H7 (cell line): ENCODE results near the gene CERS3. TPM values are rescaled to one million over a fixed set of nuclear protein-coding genes. Genes with fewer than 3 reads are reported as not detected.
"Not testable (repeated sequence)": the region's sequence is repeated elsewhere in the genome, so short reads cannot be mapped to it uniquely, and the experiment has no call there.

ENCODE experiments used
- DNase-seq: peaks from one replicate; pipeline ENCODE4 v3.0.0; 2012
- H3K27me3 ChIP-seq: 2 replicates; pipeline ENCODE4 v1.6.0; 2011; ENCODE audit warnings: mild to moderate bottlenecking, low read length; ENCODE audit not compliant: control insufficient read depth, insufficient read depth
- H3K36me3 ChIP-seq: replicated peaks from 2 replicates; pipeline ENCODE4 v1.5.1; 2011; ENCODE audit warnings: low read length; ENCODE audit not compliant: control insufficient read depth, insufficient read depth
- H3K4me3 ChIP-seq: 2 replicates; pipeline ENCODE4 v1.5.1; 2011; ENCODE audit warnings: low read depth, mild to moderate bottlenecking, control low read depth, low read length, moderate library complexity; ENCODE audit not compliant: insufficient read depth
- total RNA-seq: library from RNA; depleted of rRNA; stranded (reverse); fragments of >200 nt; shearing (Covaris generic); gene quantifications from 2 replicates; pipeline ENCODE4 v1.2.3, GENCODE V29; 2014

The CERS3 gene
- total RNA-seq, 1 experiment from 2014 or later: 1.9 TPM

DNA sequence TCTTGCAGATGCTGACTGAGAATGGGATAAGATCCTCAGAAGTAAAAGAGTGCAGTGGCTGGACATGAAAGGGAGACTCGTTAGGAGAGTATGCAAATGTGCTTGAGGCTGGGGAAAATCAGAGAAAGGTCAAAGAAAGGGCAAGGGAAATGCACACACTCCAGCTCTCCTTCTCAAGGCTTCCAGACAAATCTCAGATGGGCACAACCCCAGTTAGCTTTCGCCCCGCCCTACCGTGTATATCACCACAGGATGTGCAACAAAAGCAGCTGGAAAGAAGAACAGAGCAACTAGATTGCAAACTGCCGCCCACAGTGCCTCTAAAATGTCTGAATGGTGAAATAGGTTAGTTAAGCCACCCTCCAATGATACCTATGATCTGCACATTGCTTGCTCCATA, 63.9 kb downstream of the CERS3 start:
- no peak for DNase-seq
- H3K4me3 ChIP-seq: no peak overlapping the region

DNA sequence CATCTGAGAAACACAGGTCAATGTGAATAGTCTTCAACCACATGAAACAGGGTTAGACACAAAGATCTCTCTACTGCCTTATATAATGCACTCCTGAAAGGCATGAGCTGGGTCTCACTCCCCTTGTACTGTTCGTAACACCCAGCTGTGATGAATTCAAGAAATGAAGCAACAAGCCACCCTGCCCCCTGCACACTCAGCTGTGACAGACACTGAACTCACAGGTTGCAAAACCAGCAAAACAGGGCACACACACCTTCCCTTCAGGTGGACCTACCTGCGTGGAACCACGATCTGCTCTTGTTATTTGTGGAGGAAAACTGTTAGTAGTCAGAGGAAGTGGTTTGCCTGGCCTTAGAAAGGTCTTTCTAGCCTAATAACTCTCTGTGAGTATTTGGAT, 64.5 kb downstream of the CERS3 start:
- Histone ChIP-seq H3K4me3 (no peak overlapping the region), H3K27me3 (no peaks in the 10 kb centered on the region), H3K36me3 (no peaks in the 10 kb centered on the region)
- DNase-seq: no peak

More for the DNA sequence above, 63.9 kb downstream of the CERS3 start:
- H3K36me3 ChIP-seq: no peaks in the 10 kb centered on the region
- H3K27me3 ChIP-seq: no peaks in the 10 kb centered on the region

DNA sequence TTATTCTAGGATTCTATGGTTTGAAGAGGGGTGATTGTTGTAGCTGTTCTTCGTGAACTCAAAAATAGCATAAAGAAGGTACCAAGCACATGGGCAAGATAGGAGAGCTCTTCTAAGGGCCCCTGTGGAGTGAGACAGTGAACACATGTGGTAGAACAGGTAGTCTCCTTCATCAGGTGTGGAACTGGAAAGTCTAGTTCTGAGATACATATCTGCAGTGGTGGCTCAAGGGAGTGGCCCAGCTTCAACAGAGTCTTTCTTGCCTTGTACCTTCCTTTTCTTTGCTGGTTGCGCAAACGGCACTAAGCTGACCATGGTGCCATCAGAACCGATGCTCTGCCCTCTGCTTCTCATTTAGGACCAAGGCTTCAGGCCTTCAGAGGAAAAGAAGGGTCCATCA, 65.2 kb downstream of the CERS3 start:
- no peaks in the 10 kb centered on the region for H3K27me3 ChIP-seq
- H3K36me3 ChIP-seq: no peaks in the 10 kb centered on the region
- DNase-seq: no peak
- H3K4me3 ChIP-seq: no peak overlapping the region

DNA sequence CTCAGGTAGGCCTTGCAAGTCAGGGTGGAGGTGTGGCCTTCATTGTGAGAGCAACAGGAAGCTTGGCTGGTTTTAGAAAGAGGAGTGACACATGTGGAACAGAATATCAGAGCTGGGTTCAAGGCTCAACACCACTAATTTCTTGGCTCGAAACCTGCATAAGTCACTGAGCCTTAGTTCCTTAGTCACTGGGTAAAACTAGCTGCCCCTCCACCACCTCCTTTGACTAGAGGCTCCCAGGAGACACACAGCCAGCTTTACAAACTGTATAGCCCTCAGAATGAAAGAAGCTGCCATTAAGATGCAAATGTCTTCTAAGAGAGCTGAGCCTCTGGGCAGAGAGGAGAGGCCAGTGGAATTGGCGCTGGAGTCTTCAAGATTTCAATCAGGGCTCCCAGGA, 67.7 kb downstream of the CERS3 start:
- H3K4me3 ChIP-seq: no peak overlapping the region
- DNase-seq: no peak
- no peaks in the 10 kb centered on the region for H3K27me3 ChIP-seq
- H3K36me3 ChIP-seq: no peaks in the 10 kb centered on the region

DNA sequence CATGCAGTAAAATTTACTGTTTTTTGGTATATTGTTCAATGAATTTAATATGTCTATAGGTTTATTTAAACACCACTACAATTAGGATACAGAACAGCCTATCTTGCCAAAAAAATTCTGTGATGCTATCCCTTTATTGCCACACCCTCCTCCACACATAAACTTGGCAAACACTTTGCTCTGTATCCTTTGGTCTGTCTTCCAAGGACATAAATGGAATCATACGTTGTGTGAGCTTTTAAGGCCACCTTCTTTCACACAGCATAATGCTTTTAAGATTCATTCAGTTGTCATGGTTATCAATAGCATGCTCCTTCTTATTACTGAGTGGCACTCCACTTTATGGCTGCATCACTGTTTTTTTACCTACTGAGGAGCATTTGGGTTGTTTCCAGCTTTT, 71.5 kb downstream of the CERS3 start:
- Histone ChIP-seq H3K36me3 (no peaks in the 10 kb centered on the region), H3K27me3 (no peaks in the 10 kb centered on the region), H3K4me3 (no peak overlapping the region)
- DNase-seq: no peak

- no peak for DNase-seq
- no peaks in the 10 kb centered on the region for H3K27me3 ChIP-seq
Measured at GRCh38 chr15:100454148-100454547, 74.6 kb downstream of the CERS3 start.

DNA sequence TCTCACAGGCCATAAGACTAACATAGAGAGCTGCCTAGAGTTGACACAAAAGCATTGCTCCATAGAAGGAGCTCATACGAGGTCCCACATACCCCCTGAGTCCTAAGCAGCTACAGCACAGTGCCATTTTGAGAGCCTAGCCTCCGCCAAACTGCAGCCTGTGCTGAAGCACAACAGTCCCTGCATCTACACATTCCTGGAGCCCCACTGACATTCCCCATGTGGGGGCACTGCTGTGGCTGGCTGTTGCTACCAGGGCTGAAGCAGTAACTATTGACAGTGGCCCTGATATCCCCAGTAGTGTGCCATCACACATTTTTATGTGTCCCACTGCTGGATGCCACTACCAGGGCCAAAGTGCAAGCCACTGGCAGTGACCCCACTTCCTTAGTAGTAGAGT, 80.3 kb downstream of the CERS3 start:
- Histone ChIP-seq H3K4me3 (no peak overlapping the region), H3K36me3 (no peaks in the 10 kb centered on the region), H3K27me3 (no peaks in the 10 kb centered on the region)
- DNase-seq: no peak

More at GRCh38 chr15:100454148-100454547, 74.6 kb downstream of the CERS3 start:
- Histone ChIP-seq H3K4me3 (no peak overlapping the region), H3K36me3 (no peaks in the 10 kb centered on the region)

GRCh38 chr15:100441063-100441462, 87.7 kb downstream of the CERS3 start:
- not testable (repeated sequence) for H3K27me3 ChIP-seq, DNase-seq, H3K36me3 ChIP-seq, H3K4me3 ChIP-seq

DNA sequence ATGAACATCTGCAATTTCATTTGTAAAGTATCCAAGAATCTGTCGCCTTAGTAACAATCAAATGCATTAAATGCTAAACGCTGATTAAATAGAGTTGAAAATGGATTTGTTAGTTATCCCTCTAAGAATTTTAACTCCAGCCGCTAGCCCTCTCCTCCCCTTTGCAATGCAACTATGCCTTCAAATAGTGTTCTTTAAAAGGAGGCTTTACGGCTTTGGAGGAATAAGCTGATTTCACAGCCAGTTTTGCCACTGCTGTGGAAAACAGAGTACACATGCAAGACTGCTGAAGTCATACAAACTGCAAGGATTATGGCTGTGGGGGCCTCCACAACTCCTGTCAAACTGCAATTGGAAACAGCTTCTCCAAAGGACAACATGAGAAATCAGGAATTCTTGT, 89.2 kb downstream of the CERS3 start:
- H3K36me3 ChIP-seq: no peaks in the 10 kb centered on the region
- no peaks in the 10 kb centered on the region for H3K27me3 ChIP-seq
- DNase-seq: no peak
- no peak overlapping the region for H3K4me3 ChIP-seq

DNA sequence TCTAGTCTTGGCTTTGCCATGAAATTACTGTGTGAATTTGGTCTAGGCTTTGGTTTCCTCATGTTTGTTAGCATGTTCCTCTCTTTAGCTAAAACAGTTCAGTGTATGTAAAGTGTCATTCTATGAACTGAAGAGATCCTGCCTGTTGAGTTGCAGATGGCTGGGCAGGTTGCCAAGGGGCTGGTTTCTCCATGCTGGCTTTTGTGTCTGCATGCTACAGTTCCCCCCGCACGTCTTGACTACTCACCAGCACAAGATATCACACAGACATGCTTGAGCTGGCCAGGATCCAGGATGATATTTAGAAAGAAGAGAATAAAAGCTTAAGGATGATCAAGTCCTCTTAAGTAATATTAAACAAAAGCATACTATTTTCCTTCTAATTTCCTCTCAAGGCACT, 90.2 kb downstream of the CERS3 start:
- no peaks in the 10 kb centered on the region for H3K36me3 ChIP-seq
- no peaks in the 10 kb centered on the region for H3K27me3 ChIP-seq
- no peak for DNase-seq
- H3K4me3 ChIP-seq: no peak overlapping the region

DNA sequence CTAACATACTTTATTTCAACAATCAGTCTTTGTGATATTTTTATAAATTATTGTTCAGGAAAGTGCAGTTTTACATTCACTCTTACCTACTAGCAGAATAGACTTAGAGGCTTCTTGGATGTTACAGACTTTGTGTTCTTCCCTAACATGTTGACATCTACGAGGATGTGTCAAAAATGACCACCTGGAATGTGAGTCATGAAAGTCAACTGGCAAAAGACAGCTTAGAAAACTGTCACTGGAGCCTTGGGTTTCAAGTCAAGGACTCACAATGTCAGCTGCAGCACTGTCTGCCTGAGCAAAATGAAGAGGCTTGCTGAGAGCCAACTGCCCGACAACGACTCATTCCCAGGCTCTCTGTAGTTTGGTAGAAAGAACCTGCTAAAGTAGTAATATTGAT, 91.5 kb downstream of the CERS3 start:
- no peak overlapping the region for H3K4me3 ChIP-seq
- no peaks in the 10 kb centered on the region for H3K36me3 ChIP-seq
- no peak for DNase-seq
- no peaks in the 10 kb centered on the region for H3K27me3 ChIP-seq

- H3K36me3 ChIP-seq: no peaks in the 10 kb centered on the region
- H3K27me3 ChIP-seq: no peaks in the 10 kb centered on the region
- no peak for DNase-seq
- H3K4me3 ChIP-seq: no peak overlapping the region
Measured at GRCh38 chr15:100434561-100434960, 94.2 kb downstream of the CERS3 start.

DNA sequence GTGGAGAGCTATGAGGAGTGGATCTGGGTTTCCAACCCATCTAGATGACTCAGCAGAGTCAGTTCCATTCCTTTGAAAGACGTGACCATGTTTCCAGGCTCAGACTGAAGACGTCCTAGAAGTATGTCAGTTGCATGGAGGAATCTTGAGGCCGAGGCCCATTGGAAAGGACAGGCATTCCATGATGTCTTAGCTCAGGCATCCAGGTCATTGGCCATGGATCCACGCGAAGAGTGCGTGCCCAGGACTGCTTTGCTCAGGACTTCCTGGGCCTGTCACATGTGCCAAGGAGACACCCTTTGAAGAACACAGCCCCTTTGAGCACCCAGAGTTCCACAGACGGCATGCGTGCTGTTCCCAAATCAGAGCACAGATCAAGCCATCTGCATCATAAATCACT, 94.7 kb downstream of the CERS3 start:
- no peak for DNase-seq
- Histone ChIP-seq H3K4me3 (no peak overlapping the region), H3K27me3 (no peaks in the 10 kb centered on the region), H3K36me3 (no peaks in the 10 kb centered on the region)

DNA sequence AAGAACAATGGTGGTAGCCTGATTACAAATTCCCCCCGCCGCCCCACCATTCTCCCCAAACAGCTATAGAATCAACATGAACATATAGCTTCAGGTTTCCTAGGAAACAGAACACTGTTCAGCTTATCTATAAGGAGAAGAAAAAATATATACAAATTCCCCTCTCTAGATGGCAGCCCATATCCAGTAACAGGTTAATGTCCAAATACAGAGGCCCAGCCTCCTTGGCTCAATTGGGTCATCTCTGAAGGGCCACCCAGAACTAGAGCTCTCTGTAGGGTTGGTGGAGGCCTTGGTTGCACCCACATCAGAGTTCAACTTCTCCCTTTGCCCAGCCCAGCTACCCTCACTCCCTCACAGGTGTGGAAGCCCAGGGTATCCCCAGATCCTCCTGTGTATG, 95.4 kb downstream of the CERS3 start:
- no peaks in the 10 kb centered on the region for H3K27me3 ChIP-seq
- no peak overlapping the region for H3K4me3 ChIP-seq
- DNase-seq: no peak
- no peaks in the 10 kb centered on the region for H3K36me3 ChIP-seq

DNA sequence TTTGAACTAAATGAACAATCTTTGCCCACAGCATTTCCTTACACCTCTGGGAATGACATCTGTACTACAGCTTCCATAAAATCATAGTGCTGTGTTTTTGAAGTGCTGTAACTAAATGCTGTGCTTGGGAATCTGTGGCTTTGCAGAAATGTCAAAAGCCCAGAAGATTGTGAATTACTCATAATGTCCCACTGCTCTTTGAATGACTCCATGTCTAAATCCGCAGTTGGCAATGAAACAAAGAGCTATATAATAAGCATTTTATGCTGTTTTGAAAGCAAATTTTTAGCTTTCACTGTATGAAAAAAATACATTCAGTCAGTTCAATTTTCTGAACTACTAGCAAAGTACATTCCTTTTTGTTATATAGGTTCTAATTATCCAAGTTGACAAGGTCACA, 98.3 kb downstream of the CERS3 start:
- H3K27me3 ChIP-seq: no peaks in the 10 kb centered on the region
- DNase-seq: no peak
- H3K4me3 ChIP-seq: no peak overlapping the region
- H3K36me3 ChIP-seq: no peaks in the 10 kb centered on the region

GRCh38 chr15:100429116-100429728, 99.5 kb downstream of the CERS3 start:
- Histone ChIP-seq H3K27me3 (no peaks in the 10 kb centered on the region), H3K4me3 (no peak overlapping the region), H3K36me3 (no peaks in the 10 kb centered on the region)
- DNase-seq: no peak
